Fibroblast of lung (primary cell): ENCODE data around the gene MYO18A. TPM values are rescaled to one million over a fixed set of nuclear protein-coding genes. Genes with fewer than 3 reads are reported as not detected.

ENCODE experiments used
- DNase-seq, 2 donors: peaks; one replicate each; pipeline versions ENCODE4 v3.0.0 to v3.0.0-alpha.2; 2010; ENCODE audit warnings: low read depth in 2 of 2
- H2AFZ ChIP-seq: 2 replicates; pipeline ENCODE4 v1.5.1; 2012; ENCODE audit warnings: low read length, control low read depth, inconsistent platforms
- H3K27ac ChIP-seq: 2 replicates; pipeline ENCODE4 v1.5.1; 2011; ENCODE audit warnings: low read length, control low read depth; ENCODE audit not compliant: insufficient read depth
- H3K27me3 ChIP-seq: 2 replicates; pipeline ENCODE4 v1.5.1; 2011; ENCODE audit warnings: mild to moderate bottlenecking, low read length; ENCODE audit not compliant: control insufficient read depth, insufficient read depth
- H3K36me3 ChIP-seq: 2 replicates; pipeline ENCODE4 v1.5.1; 2011; ENCODE audit warnings: low read length; ENCODE audit not compliant: control insufficient read depth, insufficient read depth
- H3K4me1 ChIP-seq: 2 replicates; pipeline ENCODE4 v1.5.1; 2011; ENCODE audit warnings: low read length; ENCODE audit not compliant: control insufficient read depth, insufficient read depth; ENCODE audit errors: extremely low read depth
- H3K4me2 ChIP-seq: 2 replicates; pipeline ENCODE4 v1.5.1; 2011; ENCODE audit warnings: low read length, control low read depth; ENCODE audit not compliant: insufficient read depth; ENCODE audit errors: extremely low read depth
- H3K4me3 ChIP-seq, 4 experiments: fragments of 200-600 bp in 1 of 4; sonication (generic) in 1 of 4; replicated peaks in 1 of 4; 2 replicates each; pipeline ENCODE4 v1.5.1; 2011 to 2016; ENCODE audit warnings: low read length in 4 of 4, low read depth in 3 of 4, mild to moderate bottlenecking in 3 of 4, control low read depth in 2 of 4, inconsistent platforms in 1 of 4, mixed read lengths in 1 of 4; ENCODE audit not compliant: insufficient read depth in 1 of 4; ENCODE audit errors: control extremely low read depth in 1 of 4
- H3K79me2 ChIP-seq: 2 replicates; pipeline ENCODE4 v1.5.1; 2012; ENCODE audit warnings: mild to moderate bottlenecking, low read length, inconsistent platforms; ENCODE audit not compliant: control insufficient read depth, insufficient read depth
- H3K9ac ChIP-seq: 2 replicates; pipeline ENCODE4 v1.5.1; 2011; ENCODE audit warnings: mild to moderate bottlenecking, low read length, control low read depth; ENCODE audit not compliant: insufficient read depth
- H3K9me3 ChIP-seq: 2 replicates; pipeline ENCODE4 v1.5.1; 2012; ENCODE audit warnings: low read depth, low read length; ENCODE audit not compliant: control insufficient read depth, insufficient read depth
- H4K20me1 ChIP-seq: 2 replicates; pipeline ENCODE4 v1.5.1; 2011; ENCODE audit warnings: low read length; ENCODE audit not compliant: control insufficient read depth, insufficient read depth; ENCODE audit errors: extremely low read depth
- EZH2 ChIP-seq: IDR thresholded peaks from 2 replicates; pipeline ENCODE4 v1.5.1; 2012; ENCODE audit warnings: low read length, control low read depth, mild to moderate bottlenecking; ENCODE audit errors: missing control alignments
- polyA plus RNA-seq, 2 donors: library from polyadenylated mRNA; depleted of rRNA in 1 of 2; stranded (reverse) in 1 of 2; unstranded in 1 of 2; fragments of >200 nt; gene quantifications; 2 replicates each; pipeline ENCODE4 v1.2.1, GENCODE V29; 2011 to 2012; ENCODE audit warnings: missing spikeins in 1 of 2
- total RNA-seq: library from RNA; depleted of rRNA; stranded (reverse); fragments of >200 nt; gene quantifications from 2 replicates; pipeline ENCODE4 v1.2.1, GENCODE V29; 2014
- TF ChIP-seq, protein P1 (sequence below), 2 donors: IDR thresholded peaks in 1 of 2; conservative IDR thresholded peaks in 1 of 2; 1 replicate in 1 of 2; 2 replicates in 1 of 2; pipeline ENCODE4 v1.5.1; 2011 to 2012; ENCODE audit warnings: low read length in 2 of 2, control low read depth in 1 of 2, inconsistent platforms in 1 of 2, low read depth in 1 of 2, mild to moderate bottlenecking in 1 of 2

Gene MYO18A
- total and polyA plus RNA-seq, 2 donors (not counting 1 experiment from before 2014, with no cell fraction given), result 11.7 to 133 TPM

GRCh38 chr17:29127840-29128239, 52.4 kb downstream of the MYO18A start:
- Histone ChIP-seq H3K9ac (no peak overlapping the region), H3K27me3 (no peaks in the 10 kb centered on the region), H2AFZ (no peak overlapping the region), H3K4me2 (no peak overlapping the region), H3K36me3 (peaks cover 4% of the 10 kb centered on the region), H3K4me1 (peaks cover 18% of the 10 kb centered on the region), H4K20me1 (no peaks in the 10 kb centered on the region), H3K79me2 (peaks cover 5% of the 10 kb centered on the region), H3K9me3 (no peaks in the 10 kb centered on the region), H3K4me3 (no peak overlapping the region), H3K27ac (no peak overlapping the region)
- TF ChIP-seq, protein P1, sequence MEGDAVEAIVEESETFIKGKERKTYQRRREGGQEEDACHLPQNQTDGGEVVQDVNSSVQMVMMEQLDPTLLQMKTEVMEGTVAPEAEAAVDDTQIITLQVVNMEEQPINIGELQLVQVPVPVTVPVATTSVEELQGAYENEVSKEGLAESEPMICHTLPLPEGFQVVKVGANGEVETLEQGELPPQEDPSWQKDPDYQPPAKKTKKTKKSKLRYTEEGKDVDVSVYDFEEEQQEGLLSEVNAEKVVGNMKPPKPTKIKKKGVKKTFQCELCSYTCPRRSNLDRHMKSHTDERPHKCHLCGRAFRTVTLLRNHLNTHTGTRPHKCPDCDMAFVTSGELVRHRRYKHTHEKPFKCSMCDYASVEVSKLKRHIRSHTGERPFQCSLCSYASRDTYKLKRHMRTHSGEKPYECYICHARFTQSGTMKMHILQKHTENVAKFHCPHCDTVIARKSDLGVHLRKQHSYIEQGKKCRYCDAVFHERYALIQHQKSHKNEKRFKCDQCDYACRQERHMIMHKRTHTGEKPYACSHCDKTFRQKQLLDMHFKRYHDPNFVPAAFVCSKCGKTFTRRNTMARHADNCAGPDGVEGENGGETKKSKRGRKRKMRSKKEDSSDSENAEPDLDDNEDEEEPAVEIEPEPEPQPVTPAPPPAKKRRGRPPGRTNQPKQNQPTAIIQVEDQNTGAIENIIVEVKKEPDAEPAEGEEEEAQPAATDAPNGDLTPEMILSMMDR (conservative IDR thresholded peaks at IDR 0.05 in 1 of 2, IDR thresholded peaks at IDR 0.05 in 1 of 2; ENCODE audit: low read depth in 1 of 2, low read length in 2 of 2), result no peak
- TF ChIP-seq EZH2, result no peak
- no peak for DNase-seq

GRCh38 chr17:29126268-29126930, 53.8 kb downstream of the MYO18A start:
- TF ChIP-seq, protein P1 (conservative IDR thresholded peaks at IDR 0.05 in 1 of 2, IDR thresholded peaks at IDR 0.05 in 1 of 2; ENCODE audit: low read depth in 1 of 2, low read length in 2 of 2), result no peak
- no peak for TF ChIP-seq EZH2
- peaks cover 5% of the 10 kb centered on the region for H3K4me1 ChIP-seq
- H3K79me2 ChIP-seq, result peaks cover 4% of the 10 kb centered on the region
- peaks cover 7% of the 10 kb centered on the region for H3K36me3 ChIP-seq
- no peak overlapping the region for H2AFZ ChIP-seq
- H3K9ac ChIP-seq, result no peak overlapping the region
- H3K4me2 ChIP-seq, result no peak overlapping the region
- no peak overlapping the region for H3K4me3 ChIP-seq
- no peak overlapping the region for H3K27ac ChIP-seq
- no peaks in the 10 kb centered on the region for H4K20me1 ChIP-seq
- H3K27me3 ChIP-seq, result no peaks in the 10 kb centered on the region
- no peak for DNase-seq
- H3K9me3 ChIP-seq, result no peaks in the 10 kb centered on the region

DNA sequence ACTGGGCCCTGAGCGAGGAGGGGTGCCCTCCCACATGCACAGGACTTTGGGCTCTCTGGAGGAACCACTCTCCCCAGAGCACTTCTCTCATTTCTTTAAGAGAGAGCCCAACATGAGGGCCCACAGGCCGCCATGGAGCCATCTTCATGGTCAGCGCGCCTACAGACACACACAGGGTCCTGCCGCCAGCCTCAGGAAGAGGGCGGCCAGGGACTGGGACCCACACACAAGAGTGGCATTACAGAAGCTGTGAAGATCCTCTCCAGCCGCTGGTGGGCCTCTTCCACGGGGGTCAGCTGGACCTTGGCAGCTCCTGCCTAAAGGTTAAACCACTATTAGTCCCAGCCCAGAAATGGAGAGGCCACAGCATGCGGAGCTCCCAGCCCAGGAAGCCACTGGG, 54.5 kb downstream of the MYO18A start:
- Histone ChIP-seq H2AFZ (no peak overlapping the region), H4K20me1 (no peaks in the 10 kb centered on the region), H3K79me2 (peaks cover 2% of the 10 kb centered on the region), H3K9me3 (no peaks in the 10 kb centered on the region), H3K4me3 (no peak overlapping the region), H3K27me3 (no peaks in the 10 kb centered on the region), H3K36me3 (peaks cover 7% of the 10 kb centered on the region), H3K9ac (no peak overlapping the region), H3K27ac (no peak overlapping the region), H3K4me2 (no peak overlapping the region), H3K4me1 (no peaks in the 10 kb centered on the region)
- no peak for DNase-seq
- TF ChIP-seq, protein P1 (conservative IDR thresholded peaks at IDR 0.05 in 1 of 2, IDR thresholded peaks at IDR 0.05 in 1 of 2; ENCODE audit: low read depth in 1 of 2, low read length in 2 of 2), result no peak
- no peak for TF ChIP-seq EZH2
